SK-N-SH (cell line): ENCODE results near the gene GRK5. TPM values are rescaled to one million over a fixed set of nuclear protein-coding genes. Genes with fewer than 3 reads are reported as not detected.

Experiments used
- CTCF ChIA-PET: fragments of 300-600, 350-600 bp; formaldehyde crosslinking; extraction: SDS; loops from one replicate; lab custom pipeline; 2021; lab: Yijun Ruan, JAX
- POLR2A ChIA-PET: fragments of 350-600 bp; sonication (Branson Sonifier 250); formaldehyde crosslinking; extraction: SDS; loops from one replicate; lab custom pipeline; 2020; ENCODE audit warnings: antibody characterized with exemption, inconsistent platforms; lab: Yijun Ruan, JAX
- DNase-seq: peaks from one replicate; pipeline ENCODE4 v3.0.0; 2012
- H2AFZ ChIP-seq: fragments of 200-600 bp; sonication (generic); 2 replicates; pipeline ENCODE4 v1.8.1; 2016; ENCODE audit warnings: antibody characterized with exemption, mild to moderate bottlenecking, low read depth
- H3F3A ChIP-seq: fragments of 200-600 bp; sonication (generic); replicated peaks from 2 replicates; pipeline ENCODE3; 2016; ENCODE audit warnings: antibody characterized with exemption, mild to moderate bottlenecking; ENCODE audit not compliant: insufficient read depth
- H3K27ac ChIP-seq, 2 experiments: fragments of 200-500 bp in 1 of 2; fragments of 200-600 bp in 1 of 2; sonication (Bioruptor generic) in 1 of 2; sonication (generic), shearing (Covaris generic) in 1 of 2; 2 replicates each; pipeline versions ENCODE4 v1.5.1 to v1.6.1; 2014 to 2016; ENCODE audit warnings: low read depth in 2 of 2, inconsistent platforms in 1 of 2, low read length in 1 of 2, mild to moderate bottlenecking in 1 of 2, mixed read lengths in 1 of 2
- H3K27me3 ChIP-seq: fragments of 200-600 bp; sonication (generic), shearing (Covaris generic); 2 replicates; pipeline ENCODE4 v1.6.1; 2016; ENCODE audit warnings: mixed run types; ENCODE audit not compliant: insufficient read depth
- H3K36me3 ChIP-seq, 2 experiments: fragments of 200-500 bp in 1 of 2; fragments of 200-600 bp in 1 of 2; sonication (Bioruptor generic) in 1 of 2; sonication (generic) in 1 of 2; replicated peaks in 1 of 2; 2 replicates each; pipeline versions ENCODE3 to v1.5.1; 2014 to 2016; ENCODE audit warnings: low read length in 1 of 2, mild to moderate bottlenecking in 1 of 2; ENCODE audit not compliant: insufficient read depth in 2 of 2, control insufficient read depth in 1 of 2
- H3K4me1 ChIP-seq, 2 experiments: fragments of 200-500 bp in 1 of 2; fragments of 200-600 bp in 1 of 2; sonication (Bioruptor generic) in 1 of 2; sonication (generic), shearing (Covaris generic) in 1 of 2; 2 replicates each; pipeline versions ENCODE4 v1.5.1 to v1.6.1; 2014 to 2016; ENCODE audit warnings: low read depth in 1 of 2, low read length in 1 of 2, mixed run types in 1 of 2; ENCODE audit not compliant: insufficient read depth in 2 of 2, control insufficient read depth in 1 of 2
- H3K4me2 ChIP-seq: fragments of 200-600 bp; sonication (generic), shearing (Covaris generic); 2 replicates; pipeline ENCODE4 v1.6.1; 2017; ENCODE audit warnings: mixed run types
- H3K4me3 ChIP-seq, 2 experiments: fragments of 200-500 bp in 1 of 2; fragments of 200-600 bp in 1 of 2; sonication (Bioruptor generic) in 1 of 2; sonication (generic), shearing (Covaris generic) in 1 of 2; 2 replicates each; pipeline versions ENCODE4 v1.5.1 to v1.8.1; 2014 to 2016; ENCODE audit warnings: low read depth in 2 of 2, inconsistent platforms in 1 of 2, low read length in 1 of 2, mild to moderate bottlenecking in 1 of 2, mixed read lengths in 1 of 2, moderate library complexity in 1 of 2
- H3K79me2 ChIP-seq: fragments of 200-600 bp; sonication (generic); 2 replicates; pipeline ENCODE4 v1.8.1; 2017; ENCODE audit warnings: mild to moderate bottlenecking; ENCODE audit not compliant: insufficient read depth
- H3K9ac ChIP-seq: fragments of 200-600 bp; sonication (generic); 2 replicates; pipeline ENCODE4 v1.6.1; 2017; ENCODE audit warnings: mixed run types
- H3K9me2 ChIP-seq: fragments of 200-600 bp; sonication (generic); 2 replicates; pipeline ENCODE4 v1.6.1; 2017; ENCODE audit warnings: mixed run types
- H3K9me3 ChIP-seq: fragments of 200-600 bp; sonication (generic); 2 replicates; pipeline ENCODE4 v1.6.1; 2017; ENCODE audit warnings: mixed run types, mild to moderate bottlenecking, moderate library complexity
- H4K20me1 ChIP-seq: fragments of 200-600 bp; sonication (generic); 2 replicates; pipeline ENCODE4 v1.6.1; 2017; ENCODE audit warnings: mild to moderate bottlenecking, mixed run types; ENCODE audit not compliant: insufficient read depth
- CHD2 ChIP-seq: fragments of 150-350 bp; IDR thresholded peaks from 2 replicates; pipeline ENCODE4 v1.6.1; 2018; ENCODE audit warnings: low read length; ENCODE audit not compliant: partially characterized antibody
- ELF1 ChIP-seq: IDR thresholded peaks from 2 replicates; pipeline ENCODE4 v1.4.0; 2012
- EP300 ChIP-seq, 2 experiments: IDR thresholded peaks; 2 replicates each; pipeline versions ENCODE4 v1.4.0 to v1.6.1; 2012; ENCODE audit warnings: borderline replicate concordance in 1 of 2, low read depth in 1 of 2, low read length in 1 of 2
- EZH2phosphoT487 ChIP-seq: fragments of 200-600 bp; sonication (generic); IDR thresholded peaks from 2 replicates; pipeline ENCODE4 v1.6.1; 2017; ENCODE audit warnings: low read depth, mixed run types, mild to moderate bottlenecking, antibody characterized with exemption, moderate library complexity, borderline replicate concordance
- FOXJ3 ChIP-seq: sonication (generic); formaldehyde crosslinking; IDR thresholded peaks from 2 replicates; pipeline ENCODE4 v1.5.1; 2020; ENCODE audit warnings: mild to moderate bottlenecking, missing genetic modification reagents
- GATA2 ChIP-seq: sonication (generic); formaldehyde crosslinking; IDR thresholded peaks from 2 replicates; pipeline ENCODE4 v1.5.0; 2020; ENCODE audit warnings: mild to moderate bottlenecking, missing genetic modification reagents
- JUND ChIP-seq: IDR thresholded peaks from 2 replicates; pipeline ENCODE4 v1.4.0; 2012
- MXI1 ChIP-seq: IDR thresholded peaks from 2 replicates; pipeline ENCODE4 v1.6.1; 2012; ENCODE audit warnings: mild to moderate bottlenecking, low read depth, low read length, improper control_type of control experiment
- NFIC ChIP-seq: IDR thresholded peaks from 2 replicates; pipeline ENCODE4 v1.4.0; 2012; ENCODE audit warnings: borderline replicate concordance
- NRF1 ChIP-seq: IDR thresholded peaks from 2 replicates; pipeline ENCODE4 v1.6.1; 2012; ENCODE audit warnings: low read depth, mild to moderate bottlenecking, low read length
- RAD21 ChIP-seq: IDR thresholded peaks from 2 replicates; pipeline ENCODE4 v1.6.1; 2012; ENCODE audit warnings: mild to moderate bottlenecking, low read length
- RXRA ChIP-seq: IDR thresholded peaks from 2 replicates; pipeline ENCODE4 v1.4.0; 2012; ENCODE audit warnings: low read depth, mild to moderate bottlenecking, borderline replicate concordance
- SIN3A ChIP-seq: IDR thresholded peaks from 2 replicates; pipeline ENCODE4 v1.6.1; 2012; ENCODE audit warnings: low read depth, mild to moderate bottlenecking, low read length, moderate library complexity, borderline replicate concordance
- SMC3 ChIP-seq: IDR thresholded peaks from 2 replicates; pipeline ENCODE4 v1.6.1; 2012; ENCODE audit warnings: low read depth, low read length, improper control_type of control experiment
- TCF12 ChIP-seq: IDR thresholded peaks from 2 replicates; pipeline ENCODE4 v1.4.0; 2012
- TEAD4 ChIP-seq: IDR thresholded peaks from 2 replicates; pipeline ENCODE4 v1.4.0; 2012; ENCODE audit warnings: mild to moderate bottlenecking, borderline replicate concordance; ENCODE audit not compliant: insufficient read depth
- YY1 ChIP-seq: IDR thresholded peaks from 2 replicates; pipeline ENCODE4 v1.4.0; 2012; ENCODE audit warnings: low read depth, mild to moderate bottlenecking
- WGBS: methylation state at CpG from one replicate; pipeline ENCODE4 v1.1.6; 2017; ENCODE audit warnings: low lambda C conversion rate; 5-methylcytosine and 5-hydroxymethylcytosine counted together
- polyA plus RNA-seq, 3 experiments: library from polyadenylated mRNA; depleted of rRNA; stranded (reverse); fragments of >200 nt; gene quantifications; 2 replicates each; pipeline ENCODE4 v1.2.3, GENCODE V29; 2012
- TF ChIP-seq, protein P1 (sequence below): IDR thresholded peaks from 2 replicates; pipeline ENCODE4; 2012
- TF ChIP-seq, protein P2 (sequence below): fragments of 150-350 bp; IDR thresholded peaks from 2 replicates; pipeline ENCODE4 v1.6.1; 2016; ENCODE audit warnings: mild to moderate bottlenecking, low read depth, low read length
- TF ChIP-seq, protein P3 (sequence below): fragments of 150-350 bp; IDR thresholded peaks from 2 replicates; pipeline ENCODE4 v1.6.1; 2017; ENCODE audit warnings: antibody characterized with exemption, low read length, low read depth, borderline replicate concordance

Gene GRK5
- polyA plus RNA-seq, 1 of the 3 experiments (the other 2 are of a cell fraction) = 12.1 TPM

DNA sequence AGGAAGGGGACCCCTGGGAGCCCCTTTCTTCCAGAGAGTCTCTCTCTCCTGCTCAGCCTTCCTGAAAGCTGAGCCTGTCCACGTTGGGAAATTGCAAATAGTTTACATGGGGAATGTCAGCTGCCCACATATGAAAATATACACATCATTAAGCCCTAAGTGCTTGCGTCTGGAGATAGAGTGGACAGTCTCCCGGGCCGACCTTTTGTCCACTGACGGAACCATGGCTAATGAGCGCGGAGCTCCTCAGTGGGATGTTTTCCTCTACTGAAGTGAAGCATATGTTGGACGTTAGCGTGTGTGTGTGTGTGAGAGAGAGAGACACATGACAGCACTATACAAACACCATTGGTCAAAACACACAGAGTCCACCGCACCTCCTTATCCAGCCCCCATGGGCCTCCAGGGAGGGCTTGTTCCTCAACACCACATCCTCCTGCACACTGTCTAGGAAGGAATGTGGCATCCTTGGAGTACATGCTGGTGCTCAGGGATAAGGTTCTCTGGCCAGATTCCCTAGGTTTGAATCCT lies 206.8 kb downstream of the GRK5 start:
- Histone ChIP-seq H3K9ac (no peak overlapping the region), H4K20me1 (no peaks in the 10 kb centered on the region), H3K9me2 (no peaks in the 10 kb centered on the region), H3K79me2 (no peaks in the 10 kb centered on the region), H3K4me3 (no peak overlapping the region), H2AFZ (no peak overlapping the region), H3K9me3 (no peaks in the 10 kb centered on the region), H3K27me3 (no peaks in the 10 kb centered on the region), H3K4me1 (peaks cover 7 to 67% of the 10 kb centered on the region in 2 experiments; a peak in 2 of 4 replicates), H3K27ac (peak overlapping the region in 1 of 2 experiments; percentile 95; a peak in 2 of 4 replicates), H3F3A (no peaks in the 10 kb centered on the region), H3K4me2 (no peak overlapping the region), H3K36me3 (no peaks in the 10 kb centered on the region)
- DNase-seq = no peak
- TF ChIP-seq FOXJ3 (CRISPR knock-in tag) = no peak
- TF ChIP-seq TEAD4 = no peak
- TF ChIP-seq, protein P1, sequence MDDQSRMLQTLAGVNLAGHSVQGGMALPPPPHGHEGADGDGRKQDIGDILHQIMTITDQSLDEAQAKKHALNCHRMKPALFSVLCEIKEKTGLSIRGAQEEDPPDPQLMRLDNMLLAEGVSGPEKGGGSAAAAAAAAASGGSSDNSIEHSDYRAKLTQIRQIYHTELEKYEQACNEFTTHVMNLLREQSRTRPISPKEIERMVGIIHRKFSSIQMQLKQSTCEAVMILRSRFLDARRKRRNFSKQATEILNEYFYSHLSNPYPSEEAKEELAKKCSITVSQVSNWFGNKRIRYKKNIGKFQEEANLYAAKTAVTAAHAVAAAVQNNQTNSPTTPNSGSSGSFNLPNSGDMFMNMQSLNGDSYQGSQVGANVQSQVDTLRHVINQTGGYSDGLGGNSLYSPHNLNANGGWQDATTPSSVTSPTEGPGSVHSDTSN = no peak
- TF ChIP-seq, protein P2, sequence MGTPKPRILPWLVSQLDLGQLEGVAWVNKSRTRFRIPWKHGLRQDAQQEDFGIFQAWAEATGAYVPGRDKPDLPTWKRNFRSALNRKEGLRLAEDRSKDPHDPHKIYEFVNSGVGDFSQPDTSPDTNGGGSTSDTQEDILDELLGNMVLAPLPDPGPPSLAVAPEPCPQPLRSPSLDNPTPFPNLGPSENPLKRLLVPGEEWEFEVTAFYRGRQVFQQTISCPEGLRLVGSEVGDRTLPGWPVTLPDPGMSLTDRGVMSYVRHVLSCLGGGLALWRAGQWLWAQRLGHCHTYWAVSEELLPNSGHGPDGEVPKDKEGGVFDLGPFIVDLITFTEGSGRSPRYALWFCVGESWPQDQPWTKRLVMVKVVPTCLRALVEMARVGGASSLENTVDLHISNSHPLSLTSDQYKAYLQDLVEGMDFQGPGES = no peak
- TF ChIP-seq RXRA = no peak
- no peak for TF ChIP-seq MXI1
- TF ChIP-seq NRF1 = no peak
- no peak for TF ChIP-seq ELF1
- TF ChIP-seq YY1 = no peak
- no peak for TF ChIP-seq EP300 (IDR thresholded peaks at IDR 0.05; ENCODE audit: borderline replicate concordance in 1 of 2, low read depth in 1 of 2, low read length in 1 of 2)
- TF ChIP-seq CHD2 = no peak
- no peak for TF ChIP-seq NFIC
- TF ChIP-seq SIN3A = no peak
- no peak for TF ChIP-seq RAD21
- no peak for TF ChIP-seq TCF12
- TF ChIP-seq JUND = no peak
- no peak for TF ChIP-seq GATA2 (CRISPR knock-in tag)
- TF ChIP-seq SMC3 = no peak
- TF ChIP-seq EZH2phosphoT487 = no peak
- TF ChIP-seq, protein P3, sequence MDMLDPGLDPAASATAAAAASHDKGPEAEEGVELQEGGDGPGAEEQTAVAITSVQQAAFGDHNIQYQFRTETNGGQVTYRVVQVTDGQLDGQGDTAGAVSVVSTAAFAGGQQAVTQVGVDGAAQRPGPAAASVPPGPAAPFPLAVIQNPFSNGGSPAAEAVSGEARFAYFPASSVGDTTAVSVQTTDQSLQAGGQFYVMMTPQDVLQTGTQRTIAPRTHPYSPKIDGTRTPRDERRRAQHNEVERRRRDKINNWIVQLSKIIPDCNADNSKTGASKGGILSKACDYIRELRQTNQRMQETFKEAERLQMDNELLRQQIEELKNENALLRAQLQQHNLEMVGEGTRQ = no peak
- POLR2A ChIA-PET = interaction anchor here (0.7 kb wide), 1 partner anchor 202 kb away, joined by 3 read pairs; no protein-coding TSS in a partner anchor
- CTCF ChIA-PET = interaction anchor here (0.9 to 7.5 kb wide), 4 partner anchors 31 to 215 kb away, joined by 3 to 87 read pairs (median 28); partner anchors contain the start of gene GRK5
- 69% methylated on average over 10 of the region's 10 CpGs for WGBS
